Activated T-helper 1 cell treated with anti-CD3 and anti-CD28 coated beads, Interleukin-12 subunit alpha, Interleukin-12 subunit beta, Interleukin-2, Interleukin-4 antibody, amounts not matched to agents 30 ng/mL and 10 ng/mL and 1 ng/mL, durations not matched to agents 14 hours and 24 hours and 36 hours (primary cell): ENCODE measurements around the gene ANKH. TPM values are rescaled to one million over a fixed set of nuclear protein-coding genes. Genes with fewer than 3 reads are reported as not detected.
"Not testable (repeated sequence)": the region's sequence is repeated elsewhere in the genome, so short reads cannot be mapped to it uniquely, and the experiment has no call there.

ENCODE experiments used
- DNase-seq: peaks from one replicate; pipeline ENCODE4 v3.0.0; 2021; ENCODE audit warnings: low spot score
- H3K27ac Mint-ChIP-seq: one replicate; pipeline ENCODE4 v1.8.0; 2021; ENCODE audit warnings: mild to moderate bottlenecking, mixed read lengths
- H3K27me3 Mint-ChIP-seq: one replicate; pipeline ENCODE4 v1.8.0; 2022; ENCODE audit warnings: mild to moderate bottlenecking, moderate library complexity, mixed read lengths; ENCODE audit not compliant: insufficient read depth
- H3K36me3 Mint-ChIP-seq: one replicate; pipeline ENCODE4 v1.8.0; 2021; ENCODE audit warnings: low read depth, mixed read lengths
- H3K4me1 Mint-ChIP-seq: one replicate; pipeline ENCODE4 v1.8.0; 2021; ENCODE audit warnings: low read depth, mixed read lengths
- H3K4me3 Mint-ChIP-seq: one replicate; pipeline ENCODE4 v1.8.0; 2021; ENCODE audit warnings: mild to moderate bottlenecking, moderate library complexity, mixed read lengths
- H3K9me3 Mint-ChIP-seq: one replicate; pipeline ENCODE4 v1.8.0; 2021; ENCODE audit warnings: mixed read lengths
- intact Hi-C: fragments of 100-400 bp; cut with micrococcal nuclease; formaldehyde crosslinking; loops from one replicate; pipeline ENCODE4 v1.15.1; 2024
- total RNA-seq: library from RNA; stranded (reverse); gene quantifications from 2 replicates; pipeline ENCODE4 v1.2.3, GENCODE V29; 2022

ANKH gene
- total RNA-seq, 1 donor from 2014 or later, result 35.6 TPM

DNA sequence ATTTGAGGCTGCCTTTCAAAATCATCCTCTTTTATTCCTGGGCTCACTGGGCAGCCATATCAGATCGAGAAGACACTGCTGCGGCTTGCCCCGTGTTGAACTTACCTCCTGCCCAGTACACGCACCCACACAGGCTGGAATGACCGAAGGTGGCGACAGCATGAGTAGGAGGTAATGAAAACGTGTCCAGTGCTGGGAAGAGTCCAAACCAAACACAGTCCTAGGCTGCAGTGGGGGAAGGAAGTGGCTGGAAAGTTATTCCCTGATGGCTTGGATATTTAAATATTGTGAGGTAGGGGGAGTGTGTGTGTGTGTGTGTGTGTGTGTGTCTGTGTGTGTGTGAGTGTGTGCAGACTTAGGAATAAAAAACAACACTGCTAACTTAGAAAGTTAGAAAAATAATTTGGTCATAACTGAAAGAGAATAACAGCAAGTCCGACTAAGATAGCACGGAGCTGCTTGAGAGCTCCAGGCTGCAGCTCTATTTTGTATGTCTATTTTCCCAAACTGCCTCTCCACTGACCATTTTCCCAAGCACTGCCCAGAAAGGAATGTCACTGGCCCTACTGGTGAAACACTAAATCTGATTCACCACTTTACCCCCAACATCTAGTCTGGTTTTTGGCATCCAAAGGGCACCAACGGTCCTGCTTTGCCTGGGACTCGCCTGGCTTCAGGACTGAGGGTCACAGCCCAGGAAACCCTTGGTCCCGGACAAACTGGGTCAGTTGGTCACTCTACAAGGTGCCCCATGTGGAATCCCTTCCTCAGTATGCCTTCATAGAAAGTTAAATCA is 41.2 kb downstream of the ANKH start:
- Mint-ChIP-seq H3K36me3 (peaks cover 4% of the 10 kb centered on the region), H3K4me3 (no peak overlapping the region), H3K4me1 (peaks cover 4% of the 10 kb centered on the region), H3K9me3 (no peaks in the 10 kb centered on the region), H3K27me3 (no peaks in the 10 kb centered on the region), H3K27ac (no peak overlapping the region)
- DNase-seq, result no peak
- intact Hi-C loops, result no loop called here

DNA sequence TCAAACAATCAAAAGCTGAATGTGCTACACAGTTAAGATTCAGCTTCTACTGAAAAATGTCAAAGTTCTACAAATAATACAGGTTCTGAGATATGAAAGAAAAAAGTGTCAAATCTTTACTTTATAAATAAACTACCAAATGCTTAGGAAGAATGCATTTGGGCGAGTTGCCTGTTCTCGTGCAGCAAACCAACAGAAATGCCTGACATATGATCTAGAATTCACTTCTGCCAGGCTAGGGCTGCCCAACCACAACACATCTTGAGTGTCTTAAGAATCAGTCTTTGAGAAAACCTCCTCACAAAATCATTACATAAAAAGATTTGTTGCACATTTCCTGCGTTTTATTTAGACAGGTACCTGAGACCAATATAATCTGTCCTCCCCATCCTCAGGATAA is 42.2 kb downstream of the ANKH start:
- no peak for DNase-seq
- Mint-ChIP-seq H3K4me3 (no peak overlapping the region), H3K27ac (no peak overlapping the region), H3K36me3 (peaks cover 4% of the 10 kb centered on the region), H3K4me1 (peaks cover 4% of the 10 kb centered on the region), H3K27me3 (no peaks in the 10 kb centered on the region), H3K9me3 (no peaks in the 10 kb centered on the region)
- intact Hi-C loops, result no loop called here

DNA sequence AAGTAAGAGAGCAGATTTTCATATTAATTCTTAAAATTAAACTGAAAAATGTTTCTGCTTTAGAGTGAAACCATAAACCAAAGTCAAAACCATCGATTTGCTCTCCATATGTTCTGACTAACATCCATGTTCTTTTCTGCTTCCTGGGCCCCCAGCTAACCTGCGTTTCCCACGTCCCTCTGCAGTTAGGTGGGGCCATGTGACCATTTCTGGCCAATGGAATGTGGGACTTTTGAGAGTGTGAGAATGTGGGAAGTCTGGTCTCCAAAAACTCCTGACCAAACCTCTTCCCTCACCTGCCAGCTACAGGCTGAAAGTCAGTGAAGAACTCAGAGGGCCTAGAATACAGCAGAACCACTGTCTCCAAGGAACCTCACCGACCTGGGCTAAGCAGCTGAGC is 44.9 kb downstream of the ANKH start:
- intact Hi-C loops, result no loop called here
- H3K4me3 Mint-ChIP-seq, result no peak overlapping the region
- H3K4me1 Mint-ChIP-seq, result peaks cover 4% of the 10 kb centered on the region
- peaks cover 4% of the 10 kb centered on the region for H3K36me3 Mint-ChIP-seq
- no peaks in the 10 kb centered on the region for H3K27me3 Mint-ChIP-seq
- no peak for DNase-seq
- no peaks in the 10 kb centered on the region for H3K9me3 Mint-ChIP-seq
- H3K27ac Mint-ChIP-seq, result no peak overlapping the region

DNA sequence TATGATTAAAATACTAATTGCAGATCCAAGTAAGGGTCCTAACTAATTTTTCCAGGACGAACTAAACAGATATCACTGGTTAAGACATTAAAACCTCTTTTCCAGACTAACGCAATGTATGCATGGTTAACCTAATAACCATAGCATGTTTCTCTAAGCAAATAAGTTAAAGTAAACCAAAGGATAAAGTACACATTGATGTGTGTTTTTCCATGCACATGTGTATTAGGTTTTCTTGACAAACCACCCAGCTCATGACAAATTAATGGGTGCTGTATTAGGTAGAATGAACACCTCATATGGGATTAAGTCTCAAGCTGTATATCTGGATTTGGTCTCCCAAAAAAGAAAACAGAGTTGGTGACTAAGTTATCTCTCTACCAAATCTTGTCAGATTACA is 45.6 kb downstream of the ANKH start:
- DNase-seq, result no peak
- Mint-ChIP-seq H3K27ac (no peak overlapping the region), H3K4me1 (peaks cover 4% of the 10 kb centered on the region), H3K27me3 (no peaks in the 10 kb centered on the region), H3K4me3 (no peak overlapping the region), H3K36me3 (peaks cover 4% of the 10 kb centered on the region), H3K9me3 (no peaks in the 10 kb centered on the region)
- intact Hi-C loops, result no loop called here

DNA sequence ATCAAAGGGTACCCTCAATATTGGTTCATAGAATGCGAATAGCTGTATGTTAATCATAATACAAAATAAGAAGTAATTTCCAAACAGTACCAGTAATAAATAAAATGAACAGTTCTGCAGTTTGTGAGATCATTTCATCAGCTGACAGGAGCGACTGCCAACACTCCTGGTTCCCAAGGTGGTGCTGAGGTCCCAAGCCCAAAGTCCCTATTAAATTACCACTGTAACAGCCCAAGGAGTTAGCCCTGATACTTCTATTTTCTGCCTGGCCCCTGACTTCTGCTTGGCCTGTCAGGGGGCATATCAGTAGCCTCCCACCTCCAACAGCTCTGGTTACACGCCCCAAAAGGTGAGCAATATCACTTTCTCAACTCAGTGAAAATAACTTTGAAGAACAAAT is 47.1 kb downstream of the ANKH start:
- Mint-ChIP-seq H3K27ac (no peak overlapping the region), H3K9me3 (no peaks in the 10 kb centered on the region), H3K36me3 (peaks cover 6% of the 10 kb centered on the region), H3K4me3 (no peak overlapping the region), H3K27me3 (no peaks in the 10 kb centered on the region), H3K4me1 (peaks cover 8% of the 10 kb centered on the region)
- intact Hi-C loops, result no loop called here
- no peak for DNase-seq

DNA sequence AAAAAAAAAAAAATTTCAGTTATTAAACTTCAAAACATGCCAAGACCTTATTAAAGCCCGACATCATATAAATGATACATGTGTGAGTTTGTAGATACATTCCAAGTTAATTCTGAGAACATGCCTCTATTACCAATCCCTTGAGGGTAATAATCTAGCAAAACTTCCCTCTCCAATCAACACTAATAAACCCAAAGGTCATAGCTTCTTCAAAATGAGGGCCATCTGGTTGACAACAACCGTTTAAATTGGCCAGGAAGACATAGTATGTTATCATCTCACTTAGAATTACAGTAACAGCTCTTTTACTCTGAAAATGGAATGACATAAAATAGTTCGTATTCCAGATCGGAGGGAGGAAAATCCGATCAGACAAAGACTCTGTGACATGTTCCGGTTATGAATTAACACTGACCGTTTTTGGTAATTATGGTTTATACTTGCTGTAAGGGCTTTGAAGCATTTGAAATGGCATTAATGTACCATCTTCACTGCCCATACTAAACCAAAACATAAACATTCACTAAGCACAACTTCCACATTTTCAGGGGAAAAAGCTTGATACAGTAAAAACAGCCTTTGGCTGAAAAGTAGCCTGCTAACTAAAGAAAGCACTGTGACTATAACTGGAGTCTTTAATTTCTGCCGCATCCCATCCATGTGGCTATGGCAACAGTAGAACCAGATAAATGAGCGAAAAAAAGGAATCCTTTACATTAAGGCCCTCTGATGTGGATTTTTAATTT is 50.3 kb downstream of the ANKH start:
- no peak for DNase-seq

DNA sequence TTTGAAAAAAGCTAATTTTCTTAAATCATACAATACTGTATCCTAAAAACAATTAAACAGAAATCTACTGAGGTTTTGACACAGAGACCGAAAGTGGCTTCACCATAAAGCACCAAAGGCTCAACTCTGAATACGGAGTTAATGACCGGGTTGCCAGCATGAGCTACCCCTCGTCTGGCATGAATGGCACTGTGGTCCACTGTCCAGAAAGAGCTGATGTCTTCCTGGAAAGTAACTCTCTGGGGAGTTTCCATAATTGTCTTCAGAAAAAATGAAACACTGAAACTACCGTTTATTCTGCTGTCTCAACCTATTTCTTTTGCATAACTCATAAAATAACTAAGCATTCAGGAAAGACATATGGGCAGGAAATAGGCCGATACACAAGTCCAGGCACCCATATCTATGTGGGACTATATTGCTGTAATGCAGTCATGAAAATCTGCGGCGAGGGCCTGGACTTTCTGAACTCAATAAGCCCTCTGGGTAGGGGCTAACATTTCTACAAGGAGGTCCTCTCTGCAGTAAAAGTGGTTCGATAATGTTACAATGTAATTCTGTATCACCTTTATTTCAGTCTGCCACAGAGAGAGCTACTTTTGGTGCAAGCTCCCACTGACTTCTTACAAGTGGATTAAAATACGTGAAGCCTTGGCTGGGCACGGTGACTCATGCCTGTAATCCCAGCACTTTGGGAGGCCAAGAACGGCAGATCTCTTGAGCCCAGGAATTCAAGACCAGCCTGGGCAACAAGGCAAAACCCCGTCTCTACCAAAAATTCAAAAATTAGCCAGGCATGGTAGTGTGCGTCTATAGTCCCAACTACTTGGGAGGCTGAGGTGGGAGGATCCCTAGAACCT is 52.4 kb downstream of the ANKH start:
- DNase-seq, result no peak
- H3K4me3 Mint-ChIP-seq, result no peak overlapping the region
- no peaks in the 10 kb centered on the region for H3K27me3 Mint-ChIP-seq
- peaks cover 33% of the 10 kb centered on the region for H3K4me1 Mint-ChIP-seq
- H3K9me3 Mint-ChIP-seq, result no peaks in the 10 kb centered on the region
- H3K36me3 Mint-ChIP-seq, result peaks cover 2% of the 10 kb centered on the region
- H3K27ac Mint-ChIP-seq, result peak overlapping the region; percentile 19
- intact Hi-C loops, result loop anchor here (10.0 kb wide), 2 partner anchors 1646 to 1806 kb away; partner anchors contain the start of gene ZNF622

More for the DNA sequence above, 50.3 kb downstream of the ANKH start:
- Mint-ChIP-seq H3K27ac (no peak overlapping the region), H3K4me3 (no peak overlapping the region), H3K9me3 (no peaks in the 10 kb centered on the region), H3K27me3 (no peaks in the 10 kb centered on the region), H3K4me1 (peaks cover 32% of the 10 kb centered on the region), H3K36me3 (peaks cover 2% of the 10 kb centered on the region)
- intact Hi-C loops, result no loop called here

DNA sequence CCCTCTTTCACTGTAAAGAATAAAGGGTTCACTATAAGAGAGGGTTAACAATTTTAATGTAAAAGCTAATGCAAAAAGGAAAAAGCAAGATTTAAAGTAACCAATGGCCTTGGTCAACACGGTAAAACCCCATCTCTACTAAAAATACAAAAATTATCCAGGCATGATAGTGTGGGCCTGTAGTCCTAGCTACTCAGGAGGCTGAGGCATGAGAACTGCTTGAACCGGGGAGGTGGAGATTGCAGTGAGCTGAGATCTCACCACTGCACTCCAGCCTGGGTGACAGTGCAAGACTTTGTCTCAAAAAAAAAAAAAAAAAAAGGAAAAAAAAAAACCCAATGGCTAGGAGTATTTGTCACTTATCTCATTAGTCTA is 53.8 kb downstream of the ANKH start:
- H3K27me3 Mint-ChIP-seq, DNase-seq, H3K9me3 Mint-ChIP-seq, H3K4me3 Mint-ChIP-seq, H3K27ac Mint-ChIP-seq, H3K36me3 Mint-ChIP-seq: not testable (repeated sequence)
- intact Hi-C loops, result loop anchor here (1.0 to 10.0 kb wide), 3 partner anchors 8 to 1807 kb away; partner anchors contain the start of gene ZNF622
- H3K4me1 Mint-ChIP-seq, result peaks cover 34% of the 10 kb centered on the region

DNA sequence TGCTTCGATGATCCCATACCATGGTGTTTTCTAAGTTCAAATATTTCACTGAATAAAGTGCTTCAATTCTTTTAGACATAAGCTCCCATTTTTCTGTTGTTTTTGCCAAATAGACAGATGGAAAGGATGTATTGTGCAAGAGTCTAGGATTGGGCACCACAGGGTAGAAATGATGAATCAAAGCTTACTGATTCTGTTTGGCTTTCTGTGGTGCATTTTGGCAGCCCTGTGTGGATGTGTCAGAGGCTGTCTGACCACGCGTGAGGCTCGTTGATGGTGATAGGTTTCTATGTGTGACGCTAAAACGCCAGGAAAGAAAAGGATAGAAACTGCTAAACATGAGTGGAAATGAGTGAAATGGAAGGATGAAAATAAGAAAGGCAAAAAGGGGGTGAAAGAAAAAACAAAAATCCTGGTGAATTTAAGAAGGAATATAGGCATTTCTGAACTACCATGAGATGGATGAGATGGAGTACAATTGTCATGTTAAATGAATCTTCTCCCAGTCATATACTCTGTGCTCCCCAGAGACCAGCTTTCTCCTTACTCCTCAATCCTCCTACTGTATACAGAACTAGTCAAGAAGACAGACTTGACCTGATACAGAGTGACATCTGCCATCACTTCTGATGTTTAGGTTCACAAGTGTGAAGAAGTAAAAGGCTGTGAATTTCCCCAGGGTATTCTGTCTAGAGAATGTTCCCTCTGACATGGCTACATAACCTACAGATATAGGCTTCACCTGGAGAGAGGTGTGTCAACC is 54.4 kb downstream of the ANKH start:
- Mint-ChIP-seq H3K27ac (peak overlapping the region; percentile 1), H3K4me3 (no peak overlapping the region), H3K36me3 (peaks cover 8% of the 10 kb centered on the region), H3K27me3 (no peaks in the 10 kb centered on the region), H3K4me1 (peaks cover 39% of the 10 kb centered on the region), H3K9me3 (no peaks in the 10 kb centered on the region)
- no peak for DNase-seq
- intact Hi-C loops, result loop anchor here (1.0 to 10.0 kb wide), 3 partner anchors 8 to 1808 kb away; partner anchors contain the start of gene ZNF622

DNA sequence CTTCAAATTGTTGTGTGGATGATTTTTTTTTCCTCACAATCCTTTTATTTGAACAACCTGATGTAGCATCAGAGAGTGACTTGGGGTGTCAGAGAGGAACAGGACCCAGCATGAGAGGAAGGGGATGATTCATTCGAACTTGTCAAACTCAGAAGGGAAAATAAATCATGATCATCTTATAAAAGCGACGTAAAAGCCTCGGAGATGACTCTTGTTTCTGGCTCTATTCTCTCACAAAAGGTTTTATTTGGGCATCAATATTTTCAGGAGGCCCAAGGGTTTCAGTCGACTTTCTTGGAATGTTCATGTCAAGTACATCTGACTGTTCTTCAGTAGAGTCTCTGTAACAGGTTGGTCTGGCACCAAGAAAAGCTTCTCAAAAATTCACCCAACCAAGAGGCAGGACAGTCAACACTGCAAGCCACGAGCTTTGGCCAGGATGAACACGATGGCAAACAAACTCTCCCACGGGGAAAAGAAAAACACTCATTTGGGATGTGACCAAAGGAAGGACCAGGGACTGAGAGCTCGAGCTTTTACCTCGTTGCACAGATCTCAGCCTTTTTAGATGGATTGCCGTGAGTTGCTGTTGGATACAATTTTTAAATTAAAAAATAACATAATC is 55.1 kb downstream of the ANKH start:
- Mint-ChIP-seq H3K4me3 (no peak overlapping the region), H3K27me3 (no peaks in the 10 kb centered on the region), H3K36me3 (peaks cover 8% of the 10 kb centered on the region), H3K4me1 (peaks cover 42% of the 10 kb centered on the region), H3K9me3 (no peaks in the 10 kb centered on the region), H3K27ac (no peak overlapping the region)
- DNase-seq, result no peak
- intact Hi-C loops, result loop anchor here (10.0 kb wide), 2 partner anchors 1648 to 1808 kb away; partner anchors contain the start of gene ZNF622

DNA sequence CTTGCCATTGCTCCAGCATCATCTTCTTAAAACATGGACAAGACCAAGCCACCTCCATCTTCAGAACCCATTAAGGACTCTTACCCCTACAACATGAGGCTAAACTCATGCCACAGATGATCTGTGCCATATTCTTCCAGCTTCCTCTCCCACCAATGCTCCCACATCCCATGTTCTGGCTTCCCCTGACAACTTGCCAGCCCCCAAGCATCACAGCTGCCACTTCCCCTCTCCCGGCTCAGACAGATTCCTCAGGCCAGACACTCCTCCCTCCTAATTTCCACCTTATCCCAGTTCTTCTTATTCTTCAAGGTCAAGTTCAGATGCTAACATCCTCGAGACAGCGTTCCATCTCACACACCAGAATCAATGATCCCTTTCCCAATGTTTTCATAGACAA is 57.8 kb downstream of the ANKH start:
- H3K4me3 Mint-ChIP-seq, result no peak overlapping the region
- intact Hi-C loops, result loop anchor here (1.0 to 10.0 kb wide), 3 partner anchors 54 to 1811 kb away; partner anchors contain the start of gene ZNF622
- H3K27ac Mint-ChIP-seq, result no peak overlapping the region
- DNase-seq, result no peak
- no peaks in the 10 kb centered on the region for H3K27me3 Mint-ChIP-seq
- H3K9me3 Mint-ChIP-seq, result no peaks in the 10 kb centered on the region
- H3K36me3 Mint-ChIP-seq, result peaks cover 6% of the 10 kb centered on the region
- peaks cover 52% of the 10 kb centered on the region for H3K4me1 Mint-ChIP-seq
